Neuron (in vitro differentiated cells): ENCODE measurements around the gene LNP1.
A peak's percentile ranks its signal among the peaks of the same experiment; 100 is the strongest.

ENCODE experiments used
- H2AFZ ChIP-seq: one replicate; pipeline ENCODE4 v1.6.1; 2013; ENCODE audit warnings: low read depth, mild to moderate bottlenecking, inconsistent platforms, low read length, moderate library complexity
- H3K27me3 ChIP-seq: one replicate; pipeline ENCODE4 v1.6.1; 2013; ENCODE audit warnings: low read length; ENCODE audit not compliant: insufficient read depth
- H3K36me3 ChIP-seq: one replicate; pipeline ENCODE4 v1.6.1; 2013; ENCODE audit warnings: low read length; ENCODE audit not compliant: insufficient read depth
- H3K4me1 ChIP-seq: one replicate; pipeline ENCODE4 v1.6.1; 2013; ENCODE audit warnings: low read length; ENCODE audit not compliant: insufficient read depth
- H3K4me3 ChIP-seq: 2 replicates; pipeline ENCODE4 v1.5.1; 2013; ENCODE audit warnings: mild to moderate bottlenecking, low read length, moderate library complexity
- H3K9me3 ChIP-seq: one replicate; pipeline ENCODE4 v1.6.1; 2013; ENCODE audit warnings: low read length

The LNP1 gene

DNA sequence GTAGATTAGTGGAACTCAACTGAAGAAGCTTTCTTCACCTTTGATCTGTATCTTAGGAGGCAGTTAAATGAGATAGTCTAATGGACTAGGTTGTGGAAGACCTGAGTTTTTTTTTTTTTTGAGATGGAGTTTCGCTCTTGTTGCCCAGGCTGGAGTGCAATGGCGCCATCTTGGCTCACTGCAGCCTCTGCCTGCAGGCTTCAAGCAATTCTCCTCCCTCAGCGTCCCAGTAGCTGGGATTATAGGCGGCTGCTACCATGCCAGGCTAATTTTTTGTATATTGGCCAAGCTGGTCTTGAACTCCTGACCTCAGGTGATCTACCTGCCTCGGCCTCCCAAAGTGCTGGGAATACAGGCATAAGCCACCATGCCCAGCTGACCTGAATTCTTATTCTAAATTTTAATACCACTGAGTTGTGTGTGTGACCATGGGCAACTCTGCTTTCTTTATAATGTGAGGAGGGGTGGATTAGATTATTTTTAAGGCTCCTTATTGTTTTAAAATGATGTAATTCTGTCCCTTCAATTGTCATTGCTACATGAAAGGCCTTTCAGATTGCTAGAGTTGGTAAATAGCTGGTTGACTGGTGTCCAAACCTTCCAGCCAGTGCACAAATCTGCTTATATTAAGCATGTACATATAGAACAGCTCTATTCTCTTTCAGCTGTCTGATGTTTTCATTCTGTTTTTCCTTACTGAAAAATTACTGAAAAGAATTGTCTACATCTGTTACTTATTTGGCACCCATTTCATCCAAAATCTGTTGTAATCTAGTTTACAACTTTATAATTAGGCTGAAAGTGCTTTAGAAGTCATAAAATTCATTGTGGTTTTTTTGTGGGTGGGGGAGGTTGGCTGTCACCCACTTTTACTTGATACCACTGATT lies 2.3 kb downstream of the LNP1 start:
- H3K4me1 ChIP-seq, result peaks cover 14% of the 10 kb centered on the region
- no peaks in the 10 kb centered on the region for H3K9me3 ChIP-seq
- no peaks in the 10 kb centered on the region for H3K36me3 ChIP-seq
- no peaks in the 10 kb centered on the region for H3K27me3 ChIP-seq
- peak overlapping the region; percentile 68 for H2AFZ ChIP-seq
- H3K4me3 ChIP-seq, result peak overlapping the region; percentile 76

DNA sequence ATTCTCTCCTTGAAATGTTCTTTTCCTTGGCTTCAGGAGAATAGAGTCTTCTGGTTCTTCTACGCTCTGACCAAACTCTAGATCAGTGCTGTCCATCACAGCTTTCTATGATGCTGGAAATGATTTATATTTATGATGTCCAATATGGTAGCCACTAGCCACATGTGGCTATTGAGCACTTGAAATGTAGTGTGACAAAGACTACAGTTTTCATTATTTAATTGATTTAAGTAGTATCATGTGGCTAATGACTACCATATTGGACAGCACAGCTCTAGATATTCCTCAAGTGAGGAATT lies 2.9 kb downstream of the LNP1 start:
- peak overlapping the region; percentile 68 for H2AFZ ChIP-seq
- H3K36me3 ChIP-seq, result peaks cover 2% of the 10 kb centered on the region
- H3K27me3 ChIP-seq, result no peaks in the 10 kb centered on the region
- H3K9me3 ChIP-seq, result no peaks in the 10 kb centered on the region
- H3K4me1 ChIP-seq, result peaks cover 12% of the 10 kb centered on the region
- peak overlapping the region; percentile 76 for H3K4me3 ChIP-seq

DNA sequence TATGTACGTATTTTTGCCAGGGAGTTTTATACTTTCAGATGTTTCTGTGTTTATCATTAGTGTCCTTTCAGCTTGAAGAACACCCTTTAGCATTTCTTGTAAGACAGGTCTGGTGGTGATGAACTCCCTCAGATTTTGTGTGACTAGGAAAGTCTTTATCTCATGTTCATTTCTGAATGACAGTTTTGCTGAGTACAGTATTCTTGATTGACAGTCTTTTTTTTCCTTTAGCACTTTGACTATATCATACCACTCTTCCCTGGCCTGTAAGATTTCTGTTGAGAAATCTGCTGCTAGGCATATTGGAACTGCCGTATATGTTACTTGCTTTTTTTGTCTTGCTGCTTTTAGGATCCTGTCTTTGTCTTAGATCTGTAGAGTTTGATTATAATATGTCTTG lies 5.8 kb downstream of the LNP1 start:
- H3K36me3 ChIP-seq, result peaks cover 9% of the 10 kb centered on the region
- H3K4me1 ChIP-seq, result peaks cover 3% of the 10 kb centered on the region
- H3K9me3 ChIP-seq, result no peaks in the 10 kb centered on the region
- H3K4me3 ChIP-seq, result no peak overlapping the region
- H2AFZ ChIP-seq, result no peak overlapping the region
- no peaks in the 10 kb centered on the region for H3K27me3 ChIP-seq

DNA sequence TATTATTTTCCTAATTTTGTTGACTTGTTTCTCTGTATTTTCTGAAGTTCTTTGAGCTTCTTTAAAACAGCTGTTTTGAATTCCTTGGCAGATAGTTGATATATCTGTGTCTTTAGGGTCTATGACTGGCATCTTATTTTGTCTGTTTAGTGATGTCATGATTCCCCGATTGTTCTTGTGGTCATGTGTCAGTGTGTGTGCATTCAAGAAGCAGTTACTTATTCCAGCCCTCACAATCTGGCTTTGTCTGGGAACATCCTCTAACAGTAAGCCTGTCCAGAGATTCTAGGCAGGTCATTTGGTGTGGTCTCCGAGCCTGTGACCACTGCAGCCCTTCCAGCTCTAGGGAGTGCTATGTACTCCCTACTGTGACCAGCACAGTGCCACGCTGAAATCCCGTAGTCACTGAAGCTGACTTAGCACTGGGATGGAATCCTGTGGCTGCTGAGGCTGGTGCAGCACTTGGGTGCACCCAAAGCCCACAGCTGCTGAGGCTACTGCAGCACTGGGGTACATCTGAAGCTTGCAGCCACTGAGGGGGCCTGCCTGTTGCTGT lies 6.7 kb downstream of the LNP1 start:
- Histone ChIP-seq H3K36me3 (peaks cover 9% of the 10 kb centered on the region), H2AFZ (no peak overlapping the region), H3K27me3 (no peaks in the 10 kb centered on the region), H3K4me3 (no peak overlapping the region), H3K9me3 (no peaks in the 10 kb centered on the region), H3K4me1 (no peaks in the 10 kb centered on the region)

DNA sequence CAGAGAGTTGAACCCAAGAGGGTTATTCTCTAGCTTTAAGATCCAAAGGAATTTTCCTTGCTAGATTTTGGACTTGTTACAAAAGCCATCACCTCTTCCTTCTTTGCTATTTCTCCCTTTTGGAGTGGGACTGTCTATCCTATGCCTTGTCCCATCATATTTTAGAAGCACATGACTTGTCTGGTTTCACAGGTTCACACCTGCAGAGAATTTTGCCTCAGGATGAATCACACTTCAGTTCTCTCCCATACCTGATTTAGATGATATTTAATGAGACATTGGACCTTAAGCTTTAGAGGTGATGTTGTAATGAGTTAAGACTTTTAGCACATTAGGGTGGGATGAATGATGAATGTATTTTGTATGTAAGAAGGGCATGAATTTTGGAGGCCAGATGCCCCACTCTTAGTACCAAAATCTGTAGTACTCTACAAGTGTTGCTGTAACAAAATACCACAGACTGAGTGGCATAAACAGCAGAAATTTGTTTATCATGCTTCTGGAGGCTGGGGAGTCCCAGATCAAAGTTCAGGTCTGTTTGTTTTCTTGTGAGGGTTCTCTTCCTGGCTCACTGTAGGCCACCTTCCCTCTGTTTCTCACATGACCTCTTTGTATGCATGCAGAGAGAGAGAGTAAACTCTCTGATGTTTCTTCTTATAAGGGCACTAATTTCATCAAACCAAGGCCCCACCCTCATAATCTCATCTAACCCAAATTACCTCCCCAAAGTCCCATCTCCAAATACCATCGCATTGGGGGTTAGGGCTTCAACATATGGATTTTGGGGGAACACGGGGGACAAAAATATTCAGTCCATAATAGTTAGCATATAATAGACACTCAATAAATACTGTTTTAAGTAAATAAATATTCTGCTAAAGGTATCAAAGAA lies 10.0 kb downstream of the LNP1 start:
- Histone ChIP-seq H3K4me1 (no peaks in the 10 kb centered on the region), H3K9me3 (no peaks in the 10 kb centered on the region), H3K27me3 (no peaks in the 10 kb centered on the region), H3K36me3 (peaks cover 9% of the 10 kb centered on the region), H2AFZ (no peak overlapping the region), H3K4me3 (no peak overlapping the region)

DNA sequence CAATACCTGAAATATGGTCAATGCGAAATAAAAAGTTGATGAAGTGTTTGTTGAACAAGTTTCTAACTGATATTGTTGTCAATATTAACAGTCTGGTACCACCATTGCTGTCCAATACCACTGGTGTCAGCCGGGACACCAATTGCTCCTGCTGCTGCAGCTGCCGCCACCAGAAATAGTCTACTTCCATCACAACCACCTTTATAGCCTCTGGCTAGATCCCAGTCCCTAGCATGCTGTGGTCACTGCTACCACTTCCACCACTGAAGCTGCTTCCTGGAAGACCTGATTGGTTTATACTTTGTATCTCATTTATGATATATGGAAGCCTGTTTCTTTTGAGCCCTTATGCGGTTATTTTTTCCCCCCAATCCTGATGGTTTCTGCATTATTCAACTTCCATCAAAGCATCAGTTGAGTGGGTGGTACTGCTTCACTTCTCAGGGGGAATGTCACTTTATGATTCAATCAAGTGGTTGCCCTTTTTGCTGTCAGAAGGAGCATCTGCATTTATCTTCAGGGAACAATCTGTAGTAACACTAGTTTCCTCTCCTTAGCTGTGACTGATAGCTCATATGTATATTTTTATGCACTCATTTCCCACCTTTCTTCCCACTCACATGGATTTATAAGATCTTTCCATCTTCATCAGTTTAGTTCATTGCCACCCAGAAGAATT lies 11.7 kb downstream of the LNP1 start:
- Histone ChIP-seq H3K4me1 (no peaks in the 10 kb centered on the region), H3K9me3 (no peaks in the 10 kb centered on the region), H3K4me3 (no peak overlapping the region), H2AFZ (no peak overlapping the region), H3K27me3 (no peaks in the 10 kb centered on the region), H3K36me3 (peaks cover 9% of the 10 kb centered on the region)

DNA sequence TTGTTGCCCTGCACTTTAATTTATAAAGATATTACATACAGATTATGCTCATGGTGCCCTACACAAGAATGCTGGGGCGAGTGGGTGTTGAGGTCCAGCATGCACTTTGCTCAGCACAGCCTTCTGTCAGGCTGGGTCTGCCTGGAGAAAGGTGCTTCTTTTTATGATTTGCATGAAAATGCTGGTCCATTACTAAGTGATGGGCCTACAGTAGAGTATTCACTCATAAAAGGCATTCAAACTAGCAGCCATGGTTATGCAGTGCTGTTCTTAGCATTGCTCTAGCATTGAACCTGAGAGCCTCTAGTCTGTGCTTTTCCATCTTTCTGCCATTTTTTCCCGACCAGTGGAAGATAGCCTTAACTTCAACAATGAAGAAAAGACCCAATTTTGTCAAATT lies 12.3 kb downstream of the LNP1 start:
- no peaks in the 10 kb centered on the region for H3K4me1 ChIP-seq
- H2AFZ ChIP-seq, result no peak overlapping the region
- no peaks in the 10 kb centered on the region for H3K27me3 ChIP-seq
- H3K36me3 ChIP-seq, result peaks cover 9% of the 10 kb centered on the region
- H3K4me3 ChIP-seq, result no peak overlapping the region
- H3K9me3 ChIP-seq, result no peaks in the 10 kb centered on the region

DNA sequence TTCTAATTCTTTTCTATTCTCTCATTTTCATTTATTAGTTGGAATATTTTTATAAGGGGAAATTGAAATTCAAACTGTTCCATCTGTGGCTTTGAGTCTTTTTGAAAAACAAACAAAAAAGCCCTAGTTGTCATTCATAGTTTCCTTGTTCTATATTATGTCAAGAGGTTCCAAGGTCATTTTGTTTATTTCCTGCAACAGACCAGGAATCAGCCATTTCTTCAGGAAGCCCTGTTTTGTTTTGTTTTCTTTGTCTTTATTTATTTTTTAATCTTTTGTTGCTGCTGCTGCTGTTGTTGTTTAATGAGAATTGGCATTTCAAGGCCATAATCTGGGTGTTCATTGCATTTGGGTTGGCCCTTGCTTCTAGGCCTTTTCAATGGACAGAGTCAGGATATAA lies 14.8 kb downstream of the LNP1 start:
- H3K4me1 ChIP-seq, result peaks cover 4% of the 10 kb centered on the region
- H3K36me3 ChIP-seq, result peaks cover 3% of the 10 kb centered on the region
- no peaks in the 10 kb centered on the region for H3K9me3 ChIP-seq
- no peaks in the 10 kb centered on the region for H3K27me3 ChIP-seq
- no peak overlapping the region for H3K4me3 ChIP-seq
- no peak overlapping the region for H2AFZ ChIP-seq

DNA sequence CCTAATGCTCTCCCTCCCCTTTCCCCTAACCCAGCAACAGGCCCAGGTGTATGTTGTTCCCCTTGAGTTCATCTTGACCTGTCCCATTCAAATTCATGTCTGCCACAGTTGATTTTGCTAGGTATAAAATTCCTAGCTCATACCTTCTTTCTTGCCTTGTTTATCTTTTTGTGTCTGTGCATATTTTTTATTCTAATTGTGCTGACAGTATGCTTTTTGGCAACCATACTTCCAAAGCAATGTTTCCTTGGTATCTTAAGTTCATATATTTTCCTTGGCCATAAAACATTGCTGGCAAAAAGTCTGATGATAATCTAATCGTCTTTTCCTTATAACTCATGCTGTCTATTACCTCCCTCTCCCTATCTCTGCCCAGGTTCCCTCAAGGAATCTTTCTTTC lies 15.5 kb downstream of the LNP1 start:
- Histone ChIP-seq H3K36me3 (peaks cover 3% of the 10 kb centered on the region), H2AFZ (no peak overlapping the region)

DNA sequence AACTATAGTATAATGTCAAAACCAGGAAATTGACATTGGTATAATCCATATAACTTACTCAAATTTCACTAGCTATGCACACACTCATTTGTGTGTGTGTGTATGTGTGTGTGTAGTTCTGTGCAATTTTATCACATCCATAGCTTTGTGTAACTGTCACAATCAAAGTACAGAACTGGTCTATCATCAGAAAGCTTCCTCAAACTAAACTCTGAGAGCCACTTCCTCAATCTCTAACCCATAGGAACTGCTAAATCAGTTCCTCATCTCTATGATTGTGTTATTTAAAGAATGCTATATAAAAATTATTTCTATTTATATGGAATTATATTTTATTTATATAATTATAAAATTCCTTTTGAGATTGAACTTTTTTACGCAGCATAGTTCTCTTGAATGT lies 18.1 kb downstream of the LNP1 start:
- Histone ChIP-seq H3K4me1 (peaks cover 4% of the 10 kb centered on the region), H3K9me3 (no peaks in the 10 kb centered on the region), H2AFZ (no peak overlapping the region), H3K27me3 (no peaks in the 10 kb centered on the region), H3K4me3 (no peak overlapping the region), H3K36me3 (no peaks in the 10 kb centered on the region)

More for the DNA sequence above, 15.5 kb downstream of the LNP1 start:
- Histone ChIP-seq H3K27me3 (no peaks in the 10 kb centered on the region), H3K4me3 (no peak overlapping the region), H3K9me3 (no peaks in the 10 kb centered on the region), H3K4me1 (peaks cover 4% of the 10 kb centered on the region)

DNA sequence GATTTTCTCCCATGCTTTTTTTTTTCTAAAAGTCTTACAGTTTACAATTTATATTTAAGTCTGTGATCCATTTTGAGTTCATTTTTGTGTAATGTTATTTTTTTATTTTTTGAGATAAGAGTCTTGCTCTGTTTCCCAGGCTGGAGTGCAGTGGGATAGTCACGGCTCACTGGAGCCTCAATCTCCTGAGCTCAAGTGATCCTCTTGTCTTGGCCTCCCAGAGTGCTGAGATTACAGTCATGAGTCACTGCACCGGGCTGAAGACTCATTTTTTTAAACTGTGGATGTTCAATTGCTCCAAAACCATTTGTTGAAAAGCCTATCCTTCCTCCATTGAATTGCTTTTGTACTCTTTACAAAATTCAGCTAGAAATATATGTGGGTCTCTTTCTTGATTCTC lies 19.5 kb downstream of the LNP1 start:
- H3K27me3 ChIP-seq, result no peaks in the 10 kb centered on the region
- H3K9me3 ChIP-seq, result no peaks in the 10 kb centered on the region
- H3K4me3 ChIP-seq, result no peak overlapping the region

DNA sequence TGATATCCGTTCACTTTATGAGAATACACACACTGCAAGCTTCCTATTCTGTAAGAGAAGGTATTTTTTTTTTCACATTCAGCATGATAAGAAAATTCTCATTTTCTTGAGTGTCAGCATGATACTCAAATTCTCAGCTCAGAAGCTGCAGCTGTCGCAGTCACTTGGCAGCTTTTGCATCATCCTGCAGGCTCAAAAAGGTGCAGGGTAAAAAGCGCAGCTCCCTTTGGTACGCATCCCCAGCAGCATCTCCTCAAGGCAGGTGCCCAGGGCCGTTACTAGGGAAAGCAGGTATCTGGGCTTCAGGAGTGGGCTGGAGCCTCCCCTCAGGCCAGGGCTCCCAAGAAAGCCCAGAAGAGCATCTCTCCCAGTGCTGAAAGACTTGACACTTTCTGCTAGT lies 22.3 kb downstream of the LNP1 start:
- Histone ChIP-seq H3K4me1 (peaks cover 4% of the 10 kb centered on the region), H3K4me3 (no peak overlapping the region)

More for the DNA sequence above, 19.5 kb downstream of the LNP1 start:
- Histone ChIP-seq H3K4me1 (peaks cover 4% of the 10 kb centered on the region), H2AFZ (no peak overlapping the region), H3K36me3 (no peaks in the 10 kb centered on the region)

DNA sequence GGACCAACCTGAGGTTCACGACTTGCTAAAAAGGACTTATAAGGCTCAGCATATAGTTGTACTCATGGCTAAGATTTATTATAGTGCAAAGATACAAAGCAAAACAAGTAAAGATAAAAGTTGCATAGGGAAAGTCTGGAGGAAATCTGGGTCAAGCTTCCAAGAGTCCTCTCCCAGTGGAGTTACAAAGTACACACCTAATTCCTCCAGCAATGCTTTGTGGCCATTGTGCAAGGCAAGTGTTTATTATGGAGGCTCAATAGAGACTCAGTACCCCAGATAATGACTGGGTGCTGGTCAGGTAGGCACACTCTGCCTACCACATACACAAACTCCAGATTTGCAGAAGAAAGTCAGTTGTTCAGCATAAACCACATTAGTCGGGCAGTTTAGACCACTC lies 22.9 kb downstream of the LNP1 start:
- Histone ChIP-seq H3K4me3 (no peak overlapping the region), H2AFZ (no peak overlapping the region), H3K4me1 (peaks cover 4% of the 10 kb centered on the region), H3K27me3 (no peaks in the 10 kb centered on the region), H3K9me3 (no peaks in the 10 kb centered on the region), H3K36me3 (no peaks in the 10 kb centered on the region)

More for the DNA sequence above, 22.3 kb downstream of the LNP1 start:
- Histone ChIP-seq H3K36me3 (no peaks in the 10 kb centered on the region), H2AFZ (no peak overlapping the region), H3K27me3 (no peaks in the 10 kb centered on the region), H3K9me3 (no peaks in the 10 kb centered on the region)
